Neural cell (in vitro differentiated cells): ENCODE measurements around the gene ENOSF1.
"Not testable (repeated sequence)": the region's sequence is repeated elsewhere in the genome, so short reads cannot be mapped to it uniquely, and the experiment has no call there.

Source experiments
- CTCF ChIP-seq: fragments of 450-650 bp; IDR thresholded peaks from 2 replicates; pipeline ENCODE4 v1.5.1; 2014; ENCODE audit warnings: antibody characterized with exemption, mild to moderate bottlenecking, moderate library complexity; ENCODE audit not compliant: poor library complexity, severe bottlenecking
- EP300 ChIP-seq: fragments of 450-650 bp; conservative IDR thresholded peaks from 2 replicates; pipeline ENCODE4 v1.6.1; 2014; ENCODE audit warnings: antibody characterized with exemption, mild to moderate bottlenecking, moderate library complexity; ENCODE audit not compliant: poor library complexity, severe bottlenecking
- EZH2 ChIP-seq: fragments of 200-600, 300-800 bp; shearing (Covaris generic), sonication (generic); IDR thresholded peaks from 2 replicates; pipeline ENCODE4 v1.6.1; 2014; ENCODE audit warnings: antibody characterized with exemption, low read length, borderline replicate concordance, mild to moderate bottlenecking; ENCODE audit not compliant: insufficient read depth, poor library complexity, severe bottlenecking
- MXI1 ChIP-seq: fragments of 450-650 bp; conservative IDR thresholded peaks from 2 replicates; pipeline ENCODE4 v1.6.1; 2014; ENCODE audit warnings: antibody characterized with exemption, mild to moderate bottlenecking; ENCODE audit not compliant: poor library complexity, severe bottlenecking
- POLR2AphosphoS5 ChIP-seq: IDR thresholded peaks from 2 replicates; pipeline ENCODE4 v1.6.1; 2012
- RAD21 ChIP-seq: fragments of 450-650 bp; conservative IDR thresholded peaks from 2 replicates; pipeline ENCODE4 v1.6.1; 2014; ENCODE audit warnings: antibody characterized with exemption, mild to moderate bottlenecking, moderate library complexity
- REST ChIP-seq: IDR thresholded peaks from 2 replicates; pipeline ENCODE4 v1.6.1; 2012; ENCODE audit warnings: borderline replicate concordance
- TAF1 ChIP-seq: IDR thresholded peaks from 2 replicates; pipeline ENCODE4 v1.6.1; 2012; ENCODE audit warnings: low read depth

- not testable (repeated sequence) for TF ChIP-seq CTCF, RAD21, EZH2, POLR2AphosphoS5, TAF1, REST, MXI1, EP300
Observed at GRCh38 chr18:730120-730519, 17.7 kb upstream of the ENOSF1 start.
